ENCODE data around the gene CCR7.

The CCR7 gene, protein sequence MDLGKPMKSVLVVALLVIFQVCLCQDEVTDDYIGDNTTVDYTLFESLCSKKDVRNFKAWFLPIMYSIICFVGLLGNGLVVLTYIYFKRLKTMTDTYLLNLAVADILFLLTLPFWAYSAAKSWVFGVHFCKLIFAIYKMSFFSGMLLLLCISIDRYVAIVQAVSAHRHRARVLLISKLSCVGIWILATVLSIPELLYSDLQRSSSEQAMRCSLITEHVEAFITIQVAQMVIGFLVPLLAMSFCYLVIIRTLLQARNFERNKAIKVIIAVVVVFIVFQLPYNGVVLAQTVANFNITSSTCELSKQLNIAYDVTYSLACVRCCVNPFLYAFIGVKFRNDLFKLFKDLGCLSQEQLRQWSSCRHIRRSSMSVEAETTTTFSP

GRCh38 chr17:40564883-40565768, at the start of gene CCR7:
CCR7 (minus strand) TSS chr17:40565472; CDS start chr17:40565409, 63 bp downstream.
- TF ChIP-seq, protein P1, sequence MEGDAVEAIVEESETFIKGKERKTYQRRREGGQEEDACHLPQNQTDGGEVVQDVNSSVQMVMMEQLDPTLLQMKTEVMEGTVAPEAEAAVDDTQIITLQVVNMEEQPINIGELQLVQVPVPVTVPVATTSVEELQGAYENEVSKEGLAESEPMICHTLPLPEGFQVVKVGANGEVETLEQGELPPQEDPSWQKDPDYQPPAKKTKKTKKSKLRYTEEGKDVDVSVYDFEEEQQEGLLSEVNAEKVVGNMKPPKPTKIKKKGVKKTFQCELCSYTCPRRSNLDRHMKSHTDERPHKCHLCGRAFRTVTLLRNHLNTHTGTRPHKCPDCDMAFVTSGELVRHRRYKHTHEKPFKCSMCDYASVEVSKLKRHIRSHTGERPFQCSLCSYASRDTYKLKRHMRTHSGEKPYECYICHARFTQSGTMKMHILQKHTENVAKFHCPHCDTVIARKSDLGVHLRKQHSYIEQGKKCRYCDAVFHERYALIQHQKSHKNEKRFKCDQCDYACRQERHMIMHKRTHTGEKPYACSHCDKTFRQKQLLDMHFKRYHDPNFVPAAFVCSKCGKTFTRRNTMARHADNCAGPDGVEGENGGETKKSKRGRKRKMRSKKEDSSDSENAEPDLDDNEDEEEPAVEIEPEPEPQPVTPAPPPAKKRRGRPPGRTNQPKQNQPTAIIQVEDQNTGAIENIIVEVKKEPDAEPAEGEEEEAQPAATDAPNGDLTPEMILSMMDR (conservative IDR thresholded peaks at IDR 0.05): no peak
- TF ChIP-seq ZFX (IDR thresholded peaks at IDR 0.05): no peak
- no peak within 1 kb of the TSS for H3K27ac ChIP-seq

GRCh38 chr17:40614431-40615067, 49.3 kb upstream of the CCR7 start:
- H3K27ac ChIP-seq: no peak overlapping the region
- TF ChIP-seq ZFX (IDR thresholded peaks at IDR 0.05): no peak
- TF ChIP-seq, protein P1 (conservative IDR thresholded peaks at IDR 0.05): no peak

DNA sequence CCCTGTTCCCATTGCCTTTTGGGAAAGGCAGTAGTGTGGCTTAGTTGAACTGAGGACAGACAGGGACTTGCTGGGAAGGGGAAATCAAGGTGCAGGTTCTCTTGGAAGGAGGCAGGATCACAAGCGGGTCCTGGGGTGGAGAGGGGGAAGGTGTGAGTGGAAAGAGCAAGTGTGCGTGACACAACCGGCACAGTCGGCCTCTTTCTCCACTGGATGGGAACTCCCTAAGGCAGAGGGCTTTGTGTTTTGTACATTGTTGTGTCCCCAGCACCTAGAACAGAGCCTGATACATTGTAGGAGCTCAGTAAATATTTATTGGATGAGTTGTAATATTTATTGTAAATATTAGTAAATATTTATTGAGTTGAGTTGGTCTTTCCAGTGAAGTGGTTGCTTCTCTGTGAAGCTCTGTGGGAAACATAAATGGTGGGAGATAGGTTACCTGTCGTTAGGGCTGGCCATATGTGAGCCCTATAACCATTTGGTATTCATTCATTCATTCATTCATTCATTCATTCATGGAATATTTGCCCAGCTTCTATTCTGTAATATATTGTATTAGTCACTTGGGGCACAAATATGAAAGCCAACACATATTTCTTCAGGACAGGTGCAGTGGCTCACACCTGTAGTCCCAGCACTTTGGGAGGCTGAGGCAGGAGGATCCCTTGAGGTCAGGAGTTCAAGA, 48.3 kb upstream of the CCR7 start:
- no peak for TF ChIP-seq ZFX (IDR thresholded peaks at IDR 0.05)
- TF ChIP-seq, protein P1 (conservative IDR thresholded peaks at IDR 0.05): no peak
- no peak overlapping the region for H3K27ac ChIP-seq

DNA sequence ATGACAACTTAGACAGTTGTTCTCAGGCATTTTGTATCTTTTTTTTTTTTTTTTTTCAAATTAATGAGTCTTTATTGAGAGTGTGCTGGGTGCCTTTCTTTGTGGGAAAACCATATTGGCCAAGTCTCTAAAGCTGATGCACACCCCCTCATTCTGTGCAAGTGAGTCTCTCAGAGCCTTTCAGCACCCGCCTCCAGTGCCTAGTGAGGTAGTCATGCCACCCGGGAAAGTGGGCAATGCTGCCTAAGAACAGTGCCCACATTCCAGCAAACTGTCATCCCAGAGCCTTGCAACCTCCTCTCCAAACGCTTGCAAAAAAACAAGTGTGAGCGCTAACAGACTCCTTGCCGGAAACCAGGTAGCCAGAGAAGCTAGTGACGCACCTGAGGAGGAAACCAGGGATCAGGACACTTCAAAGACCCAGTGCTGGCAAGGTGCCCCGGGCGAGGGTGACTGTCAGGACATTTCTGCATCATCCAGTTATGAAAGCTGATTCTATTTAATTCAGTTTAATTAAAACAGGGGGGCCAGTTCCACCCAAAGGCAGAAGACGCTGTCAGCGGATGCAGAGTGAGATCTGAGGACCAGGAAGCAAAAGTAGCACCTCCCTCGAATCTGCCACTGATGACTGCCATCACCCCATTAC, 47.5 kb upstream of the CCR7 start:
- H3K27ac ChIP-seq: no peak overlapping the region
- TF ChIP-seq ZFX (IDR thresholded peaks at IDR 0.05): no peak
- TF ChIP-seq, protein P1 (conservative IDR thresholded peaks at IDR 0.05): no peak

- H3K27ac ChIP-seq: no peak overlapping the region
- TF ChIP-seq, protein P1 (conservative IDR thresholded peaks at IDR 0.05): no peak
- TF ChIP-seq ZFX (IDR thresholded peaks at IDR 0.05): no peak
Measured at GRCh38 chr17:40611840-40612474, 46.7 kb upstream of the CCR7 start.

DNA sequence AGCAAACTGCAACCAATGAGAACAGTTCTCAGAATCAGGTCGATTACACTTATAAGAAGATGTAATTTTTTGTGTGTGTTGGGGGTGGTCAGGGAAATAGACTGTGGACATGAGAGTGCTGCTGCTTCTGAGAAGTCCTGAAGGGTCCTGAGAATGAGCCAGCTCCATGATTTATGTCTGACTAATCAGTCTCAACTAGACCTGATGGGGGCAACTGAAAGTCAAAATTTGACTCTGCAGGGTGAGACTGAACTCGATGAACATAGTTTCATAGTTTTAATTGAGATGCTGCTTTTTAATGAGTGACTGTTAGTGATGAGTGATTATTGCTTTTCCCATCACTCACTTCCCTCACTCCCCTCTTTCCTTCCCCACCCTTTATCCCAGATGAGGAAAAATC, 45.1 kb upstream of the CCR7 start:
- TF ChIP-seq, protein P1 (conservative IDR thresholded peaks at IDR 0.05): no peak
- TF ChIP-seq ZFX (IDR thresholded peaks at IDR 0.05): no peak

More for the DNA sequence above, 45.1 kb upstream of the CCR7 start:
- H3K27ac ChIP-seq: no peak overlapping the region
